Activated CD8-positive, alpha-beta T cell treated with anti-CD3 and anti-CD28 coated beads for 36 hours (primary cell): ENCODE data around the gene TGDS. TPM values are rescaled to one million over a fixed set of nuclear protein-coding genes. Genes with fewer than 3 reads are reported as not detected.

ENCODE experiments used
- ATAC-seq: fragments of 200-7000 bp; cut with Tn5 transposase; one replicate; pipeline ENCODE4 v1.10.0; 2021; ENCODE audit warnings: mild to moderate bottlenecking, moderate library complexity
- CTCF ChIA-PET: fragments of 350-600 bp; sonication (Branson Sonifier 250); formaldehyde crosslinking; loops from one replicate; lab custom pipeline; 2021; ENCODE audit warnings: antibody characterized with exemption; lab: Charles Lee
- POLR2A ChIA-PET: fragments of 350-600 bp; sonication (Branson Sonifier 250); formaldehyde crosslinking; loops from one replicate; lab custom pipeline; 2021; ENCODE audit warnings: antibody characterized with exemption; lab: Charles Lee
- DNase-seq: peaks from one replicate; pipeline ENCODE4 v3.0.0-alpha.2; 2020
- H3K27ac Mint-ChIP-seq: one replicate; pipeline ENCODE4 v1.8.0; 2021; ENCODE audit warnings: mild to moderate bottlenecking, mixed read lengths
- H3K27me3 Mint-ChIP-seq: one replicate; pipeline ENCODE4 v1.8.0; 2021; ENCODE audit warnings: mixed read lengths
- H3K36me3 Mint-ChIP-seq: one replicate; pipeline ENCODE4 v1.8.0; 2021; ENCODE audit warnings: low read depth, mixed read lengths
- H3K4me1 Mint-ChIP-seq: one replicate; pipeline ENCODE4 v1.8.0; 2021; ENCODE audit warnings: low read depth, mixed read lengths
- H3K4me3 Mint-ChIP-seq: one replicate; pipeline ENCODE4 v1.8.0; 2021; ENCODE audit warnings: mild to moderate bottlenecking, moderate library complexity, mixed read lengths
- H3K9me3 Mint-ChIP-seq: one replicate; pipeline ENCODE4 v1.8.0; 2021; ENCODE audit warnings: mixed read lengths
- CTCF ChIP-seq: fragments of 200-600 bp; IDR thresholded peaks from one replicate; pipeline ENCODE4 v1.8.0; 2022; ENCODE audit warnings: antibody characterized with exemption, mild to moderate bottlenecking
- intact Hi-C: fragments of 100-400 bp; cut with micrococcal nuclease; formaldehyde crosslinking; loops from one replicate; pipeline ENCODE4 v1.10.0; 2022
- total RNA-seq, 2 experiments: library from RNA; stranded (reverse); gene quantifications; one replicate each; pipeline ENCODE4 v1.2.3, GENCODE V29; 2021

TGDS gene
- total RNA-seq, 2 experiments from 2014 or later: 24.0 to 27.0 TPM

GRCh38 chr13:94585543-94586101, 10.3 kb downstream of the TGDS start:
- Mint-ChIP-seq H3K27ac (no peak overlapping the region), H3K9me3 (no peaks in the 10 kb centered on the region), H3K36me3 (peaks cover 52% of the 10 kb centered on the region), H3K4me1 (peaks cover 30% of the 10 kb centered on the region), H3K27me3 (no peaks in the 10 kb centered on the region), H3K4me3 (no peak overlapping the region)
- DNase-seq (no peak), ATAC-seq (no peak)
- intact Hi-C loops: no loop called here
- TF ChIP-seq CTCF: no peak
- CTCF ChIA-PET: interaction anchor here (1.0 to 1.7 kb wide), 2 partner anchors 34 to 36 kb away, joined by 4 read pairs; no protein-coding TSS in a partner anchor
- POLR2A ChIA-PET: no interaction called here

- intact Hi-C loops: no loop called here
- Mint-ChIP-seq H3K36me3 (peaks cover 52% of the 10 kb centered on the region), H3K4me1 (peaks cover 20% of the 10 kb centered on the region), H3K9me3 (no peaks in the 10 kb centered on the region), H3K4me3 (no peak overlapping the region), H3K27me3 (no peaks in the 10 kb centered on the region), H3K27ac (no peak overlapping the region)
- ChIA-PET POLR2A (no interaction called here), CTCF (no interaction called here)
- DNase-seq (no peak), ATAC-seq (no peak)
- no peak for TF ChIP-seq CTCF
Measured at GRCh38 chr13:94583926-94584325, 12.0 kb downstream of the TGDS start.

- no peak for ATAC-seq
- no peak for TF ChIP-seq CTCF
- H3K27me3 Mint-ChIP-seq: no peaks in the 10 kb centered on the region
- peaks cover 7% of the 10 kb centered on the region for H3K4me1 Mint-ChIP-seq
- ChIA-PET CTCF (interaction anchor here (1.3 to 1.5 kb wide), 2 partner anchors 12 to 143 kb away, joined by 3 to 4 read pairs; no protein-coding TSS in a partner anchor), POLR2A (interaction anchor here (1.4 kb wide), 1 partner anchor 30 kb away, joined by 4 read pairs; no protein-coding TSS in a partner anchor)
- no peak for DNase-seq
- no peak overlapping the region for H3K4me3 Mint-ChIP-seq
- H3K27ac Mint-ChIP-seq: no peak overlapping the region
- peaks cover 49% of the 10 kb centered on the region for H3K36me3 Mint-ChIP-seq
- intact Hi-C loops: no loop called here
- no peaks in the 10 kb centered on the region for H3K9me3 Mint-ChIP-seq
Measured at GRCh38 chr13:94579063-94579462, 16.9 kb downstream of the TGDS start.

- Mint-ChIP-seq H3K27ac (no peak overlapping the region), H3K4me1 (no peaks in the 10 kb centered on the region), H3K9me3 (no peaks in the 10 kb centered on the region), H3K36me3 (peaks cover 57% of the 10 kb centered on the region), H3K4me3 (no peak overlapping the region), H3K27me3 (no peaks in the 10 kb centered on the region)
- ChIA-PET POLR2A (interaction anchor here (0.8 kb wide), 1 partner anchor 46 kb away, joined by 3 read pairs; no protein-coding TSS in a partner anchor), CTCF (no interaction called here)
- intact Hi-C loops: no loop called here
- TF ChIP-seq CTCF: no peak
- ATAC-seq (no peak), DNase-seq (no peak)
Measured at GRCh38 chr13:94569615-94570014, 26.3 kb downstream of the TGDS start.

- Mint-ChIP-seq H3K27me3 (no peaks in the 10 kb centered on the region), H3K36me3 (peaks cover 49% of the 10 kb centered on the region)
Measured at GRCh38 chr13:94568443-94568842, 27.5 kb downstream of the TGDS start.

More at GRCh38 chr13:94568443-94568842, 27.5 kb downstream of the TGDS start:
- Mint-ChIP-seq H3K27ac (no peak overlapping the region), H3K4me3 (no peak overlapping the region), H3K4me1 (no peaks in the 10 kb centered on the region), H3K9me3 (no peaks in the 10 kb centered on the region)
- TF ChIP-seq CTCF: no peak
- POLR2A ChIA-PET: no interaction called here
- DNase-seq: no peak
- CTCF ChIA-PET: interaction anchor here (1.1 kb wide), 1 partner anchor 48 kb away, joined by 3 read pairs; no protein-coding TSS in a partner anchor
- no peak for ATAC-seq
- intact Hi-C loops: no loop called here
